ENCODE measurements around the gene HSPB6. TPM values are rescaled to one million over a fixed set of nuclear protein-coding genes. Genes with fewer than 3 reads are reported as not detected.
A peak's percentile ranks its signal among the peaks of the same experiment; 100 is the strongest.
"Not testable (repeated sequence)": the region's sequence is repeated elsewhere in the genome, so short reads cannot be mapped to it uniquely, and the experiment has no call there.

Gene HSPB6, protein sequence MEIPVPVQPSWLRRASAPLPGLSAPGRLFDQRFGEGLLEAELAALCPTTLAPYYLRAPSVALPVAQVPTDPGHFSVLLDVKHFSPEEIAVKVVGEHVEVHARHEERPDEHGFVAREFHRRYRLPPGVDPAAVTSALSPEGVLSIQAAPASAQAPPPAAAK
- under 1 TPM; 0.40 to 0.55 TPM for total RNA-seq

GRCh38 chr19:35756377-35757230, at the start of gene HSPB6:
Gene HSPB6 (minus strand): TSS chr19:35757029. CDS start chr19:35757008, 21 bp downstream.
- no peak for DNase-seq
- peak within 1 kb of the TSS; percentile 92 for H3K27ac Mint-ChIP-seq
- peak within 1 kb of the TSS; percentile 90 for H3K4me3 Mint-ChIP-seq
- H3K9me3 Mint-ChIP-seq = no peaks in the 10 kb centered on the region
- CTCF ChIA-PET = interaction anchor here (0.8 to 1.3 kb wide), 3 partner anchors 9 to 208 kb away, joined by 3 to 4 read pairs (median 4); partner anchors contain the start of genes IGFLR1 and LIN37
- peaks cover 20% of the 10 kb centered on the region for H3K4me1 Mint-ChIP-seq (ENCODE audit: low read depth)
- H3K36me3 Mint-ChIP-seq (ENCODE audit: low read depth) = peaks cover 21% of the 10 kb centered on the region
- peaks cover 8% of the 10 kb centered on the region for H3K27me3 Mint-ChIP-seq (ENCODE audit: low read depth)
- intact Hi-C loops (cut with micrococcal nuclease) = loop anchor here (2.0 kb wide), 1 partner anchor 298 kb away; the partner anchor contains the start of genes THAP8 and WDR62

- H3K27ac Mint-ChIP-seq = no peak overlapping the region
- H3K4me1 Mint-ChIP-seq (ENCODE audit: low read depth) = no peaks in the 10 kb centered on the region
- no peak for DNase-seq
- no peak overlapping the region for H3K4me3 Mint-ChIP-seq
- H3K9me3 Mint-ChIP-seq = no peaks in the 10 kb centered on the region
- intact Hi-C loops (cut with micrococcal nuclease) = no loop called here
- CTCF ChIA-PET = no interaction called here
- H3K27me3 Mint-ChIP-seq (ENCODE audit: low read depth) = peaks cover 2% of the 10 kb centered on the region
- H3K36me3 Mint-ChIP-seq (ENCODE audit: low read depth) = no peaks in the 10 kb centered on the region
Observed at GRCh38 chr19:35806597-35806996, 49.8 kb upstream of the HSPB6 start.

DNA sequence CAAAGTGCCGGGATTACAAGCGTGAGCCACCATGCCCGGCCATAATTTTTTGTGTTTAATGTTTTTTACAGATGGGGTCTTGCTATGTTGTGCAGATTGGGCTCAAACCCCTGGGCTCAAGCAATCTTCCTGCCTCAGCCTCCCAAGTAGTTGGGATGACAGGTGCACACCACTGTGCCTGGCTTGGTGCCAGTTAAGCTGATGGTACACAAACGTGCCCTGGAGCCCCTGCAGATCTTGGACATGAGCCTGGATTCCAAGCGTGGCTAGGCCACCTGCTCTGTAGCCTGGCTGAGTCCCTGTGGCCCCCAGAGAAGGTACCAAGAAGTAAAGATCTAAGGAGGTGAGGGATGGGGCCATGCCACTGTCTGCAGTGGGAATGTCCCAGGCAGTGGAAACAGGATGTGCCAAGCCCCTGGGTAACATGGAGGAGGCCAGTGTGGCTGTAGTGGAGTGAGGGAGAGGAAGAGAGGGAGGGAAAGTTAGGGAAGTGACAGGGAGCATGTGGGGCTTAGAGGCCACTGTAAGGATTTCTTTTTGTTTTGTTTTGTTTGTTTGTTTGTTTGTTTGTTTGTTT, 48.8 kb upstream of the HSPB6 start:
- no peak for DNase-seq
- intact Hi-C loops (cut with micrococcal nuclease) = no loop called here
- CTCF ChIA-PET = no interaction called here
- Mint-ChIP-seq H3K9me3 (no peaks in the 10 kb centered on the region), H3K4me1 (ENCODE audit: low read depth) (no peaks in the 10 kb centered on the region), H3K27me3 (ENCODE audit: low read depth) (peaks cover 2% of the 10 kb centered on the region), H3K27ac (no peak overlapping the region), H3K4me3 (no peak overlapping the region), H3K36me3 (ENCODE audit: low read depth) (no peaks in the 10 kb centered on the region)

DNA sequence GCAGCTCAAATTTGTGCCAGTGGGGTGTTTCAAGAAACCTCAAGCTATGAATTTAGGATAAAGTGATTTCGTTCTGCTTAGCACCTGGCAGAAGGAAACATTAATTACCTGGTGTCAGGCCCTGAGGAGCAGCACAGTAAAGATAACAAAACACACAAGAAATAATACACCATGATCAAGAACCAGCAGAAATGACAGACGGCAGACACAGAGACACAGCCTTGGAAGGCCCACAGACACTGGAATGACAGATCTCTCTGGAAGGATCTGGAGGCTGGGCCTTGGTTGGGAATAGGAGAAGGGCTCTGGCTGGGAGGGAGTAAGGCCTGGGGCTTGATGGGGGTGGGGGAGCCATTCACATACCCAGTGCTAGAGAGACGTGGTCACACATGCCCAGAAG, 45.0 kb upstream of the HSPB6 start:
- peaks cover 5% of the 10 kb centered on the region for H3K4me1 Mint-ChIP-seq (ENCODE audit: low read depth)
- intact Hi-C loops (cut with micrococcal nuclease) = no loop called here
- H3K9me3 Mint-ChIP-seq = no peaks in the 10 kb centered on the region
- DNase-seq = no peak
- peaks cover 16% of the 10 kb centered on the region for H3K27me3 Mint-ChIP-seq (ENCODE audit: low read depth)
- no peaks in the 10 kb centered on the region for H3K36me3 Mint-ChIP-seq (ENCODE audit: low read depth)
- CTCF ChIA-PET = interaction anchor here (0.6 kb wide), 1 partner anchor 160 kb away, joined by 3 read pairs; no protein-coding TSS in a partner anchor
- H3K27ac Mint-ChIP-seq = no peak overlapping the region
- H3K4me3 Mint-ChIP-seq = no peak overlapping the region

DNA sequence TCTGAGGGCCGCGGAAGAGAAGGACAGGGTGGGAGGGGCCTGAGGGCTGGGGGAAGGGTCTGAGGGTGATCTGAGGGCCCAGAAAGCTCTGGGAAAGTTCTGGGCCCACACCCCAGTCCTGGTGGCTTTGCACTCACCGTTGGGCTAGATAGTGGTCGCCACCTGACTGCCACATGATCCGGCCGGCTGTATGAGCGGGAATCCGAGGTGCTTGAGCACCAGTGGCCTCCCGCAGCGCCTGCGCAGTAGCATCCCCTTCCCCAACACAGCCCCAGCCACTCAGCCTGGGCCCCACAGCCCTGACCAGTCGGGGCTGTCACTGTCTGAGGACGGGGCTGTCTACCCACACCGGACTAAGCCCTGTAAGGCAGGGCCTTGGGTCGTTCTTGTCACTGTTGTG, 40.8 kb upstream of the HSPB6 start:
- Mint-ChIP-seq H3K36me3 (ENCODE audit: low read depth) (no peaks in the 10 kb centered on the region), H3K4me1 (ENCODE audit: low read depth) (peaks cover 6% of the 10 kb centered on the region), H3K9me3 (no peaks in the 10 kb centered on the region), H3K27me3 (ENCODE audit: low read depth) (peaks cover 28% of the 10 kb centered on the region), H3K27ac (no peak overlapping the region), H3K4me3 (no peak overlapping the region)
- CTCF ChIA-PET = interaction anchor here (1.0 to 1.6 kb wide), 2 partner anchors 22 to 103 kb away, joined by 3 to 6 read pairs; no protein-coding TSS in a partner anchor
- no peak for DNase-seq
- intact Hi-C loops (cut with micrococcal nuclease) = no loop called here

DNA sequence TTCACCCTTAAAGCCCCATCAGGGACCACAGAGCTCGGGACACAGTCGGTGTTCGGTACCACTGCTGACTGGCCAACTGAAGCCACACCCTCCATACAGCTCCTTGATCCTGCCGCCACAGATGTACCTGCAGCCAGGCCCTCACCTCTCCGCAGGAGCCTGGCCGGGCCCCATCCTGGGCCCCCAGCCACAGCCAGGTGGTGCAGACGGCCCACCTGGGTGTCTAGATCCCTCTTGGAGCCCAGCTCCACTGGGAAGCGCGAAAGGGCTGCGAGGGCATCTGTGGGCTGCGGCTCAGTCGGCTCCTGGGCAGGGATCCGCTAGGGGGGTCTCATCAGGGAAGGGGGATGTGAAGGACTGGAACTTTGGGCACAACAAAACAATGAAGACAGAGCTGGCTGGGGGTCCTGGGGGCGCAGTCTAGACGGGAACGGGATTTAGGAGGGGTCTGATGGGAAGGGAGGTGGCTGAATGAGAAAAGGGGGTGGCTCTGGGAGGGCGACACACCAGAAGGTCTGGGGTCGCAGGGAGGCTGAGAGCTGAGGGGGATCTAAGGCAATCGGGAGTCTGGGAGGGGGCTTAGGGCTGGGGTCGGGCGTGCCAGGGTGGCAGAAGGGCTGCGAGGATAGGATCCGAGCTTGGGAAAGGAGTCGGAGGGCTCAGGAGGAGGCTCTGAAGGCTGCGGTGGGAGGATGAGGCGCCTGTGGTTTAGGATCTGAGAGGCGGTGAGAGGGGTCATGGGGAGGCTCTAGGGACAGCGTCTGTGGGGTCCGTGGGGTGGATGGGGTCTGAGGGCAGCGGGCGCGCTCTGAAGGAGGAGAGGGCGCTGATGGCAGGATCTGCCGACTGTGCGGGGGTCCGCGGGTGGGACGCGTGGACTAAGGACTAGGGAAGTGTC, 40.1 kb upstream of the HSPB6 start:
- CTCF ChIA-PET = interaction anchor here (1.6 kb wide), 1 partner anchor 23 kb away, joined by 6 read pairs; no protein-coding TSS in a partner anchor
- Mint-ChIP-seq H3K27ac (no peak overlapping the region), H3K4me3 (no peak overlapping the region), H3K4me1 (ENCODE audit: low read depth) (peaks cover 6% of the 10 kb centered on the region), H3K27me3 (ENCODE audit: low read depth) (peaks cover 28% of the 10 kb centered on the region), H3K9me3 (no peaks in the 10 kb centered on the region), H3K36me3 (ENCODE audit: low read depth) (no peaks in the 10 kb centered on the region)
- intact Hi-C loops (cut with micrococcal nuclease) = no loop called here
- no peak for DNase-seq

- intact Hi-C loops (cut with micrococcal nuclease); CTCF ChIA-PET; H3K36me3 Mint-ChIP-seq (ENCODE audit: low read depth); H3K27ac Mint-ChIP-seq; H3K9me3 Mint-ChIP-seq; DNase-seq; H3K4me1 Mint-ChIP-seq (ENCODE audit: low read depth); H3K4me3 Mint-ChIP-seq: not testable (repeated sequence)
- H3K27me3 Mint-ChIP-seq (ENCODE audit: low read depth) = peaks cover 28% of the 10 kb centered on the region
Observed at GRCh38 chr19:35795564-35795963, 38.7 kb upstream of the HSPB6 start.

DNA sequence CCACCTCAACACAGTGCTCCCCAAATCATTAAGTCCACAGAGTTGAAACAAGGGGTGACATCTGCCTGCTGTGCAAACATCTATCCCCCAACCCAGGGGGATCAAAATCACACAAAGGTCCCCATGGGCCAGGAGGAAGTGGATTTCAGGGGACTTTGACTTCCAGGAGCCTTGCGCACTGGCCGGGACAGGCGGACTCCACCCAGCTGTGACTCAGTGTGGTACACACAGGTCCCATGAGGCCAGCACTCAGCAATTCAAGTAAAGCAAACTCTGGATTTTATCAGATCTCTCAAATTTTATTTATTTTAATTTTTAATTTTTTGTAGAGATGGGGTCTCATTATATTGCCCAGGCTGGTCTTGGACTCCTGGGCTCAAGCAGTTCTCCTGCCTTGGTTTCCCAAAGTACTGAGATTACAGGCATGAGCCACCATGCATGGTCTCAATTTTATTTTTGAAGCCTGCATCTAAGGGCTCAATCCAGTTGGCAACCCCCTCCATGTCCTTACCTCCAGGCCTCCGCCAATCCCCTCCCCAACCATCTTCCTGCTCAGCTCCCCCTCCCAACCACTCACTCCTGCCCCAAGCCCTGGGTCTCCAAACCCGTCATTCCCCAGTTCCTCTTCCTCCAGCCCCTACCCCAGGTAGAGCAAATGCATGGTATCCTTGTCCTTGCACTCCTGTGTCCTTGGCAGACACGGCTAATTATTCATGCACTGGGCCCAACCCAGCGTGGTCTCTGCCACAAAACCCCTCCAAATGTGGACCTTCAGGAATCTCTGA, 36.7 kb upstream of the HSPB6 start:
- DNase-seq = no peak
- no peaks in the 10 kb centered on the region for H3K36me3 Mint-ChIP-seq (ENCODE audit: low read depth)
- peaks cover 6% of the 10 kb centered on the region for H3K4me1 Mint-ChIP-seq (ENCODE audit: low read depth)
- intact Hi-C loops (cut with micrococcal nuclease) = no loop called here
- no peak overlapping the region for H3K4me3 Mint-ChIP-seq
- H3K27ac Mint-ChIP-seq = no peak overlapping the region
- H3K27me3 Mint-ChIP-seq (ENCODE audit: low read depth) = peaks cover 28% of the 10 kb centered on the region
- CTCF ChIA-PET = no interaction called here
- no peaks in the 10 kb centered on the region for H3K9me3 Mint-ChIP-seq

DNA sequence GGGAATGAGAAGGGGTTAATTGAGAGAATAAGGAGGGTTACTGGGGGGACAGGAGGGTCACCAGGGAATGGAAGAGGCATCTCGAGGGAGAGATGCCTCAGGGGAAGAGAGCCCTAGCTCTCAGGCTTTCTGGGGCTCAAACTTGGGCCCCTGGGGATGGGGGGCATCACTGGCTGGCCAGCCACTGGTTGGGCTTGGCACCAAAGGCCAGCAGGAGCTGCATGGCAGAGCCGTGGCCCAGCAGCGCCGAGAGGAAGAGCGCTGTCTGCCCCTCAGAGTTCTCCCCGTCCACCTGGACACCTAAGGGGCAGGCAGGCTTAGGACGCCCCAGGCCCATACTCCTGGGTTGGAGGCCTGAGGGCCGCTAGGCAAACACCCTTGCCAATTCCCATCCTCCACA, 36.1 kb upstream of the HSPB6 start:
- no peaks in the 10 kb centered on the region for H3K36me3 Mint-ChIP-seq (ENCODE audit: low read depth)
- no peak overlapping the region for H3K27ac Mint-ChIP-seq
- H3K4me1 Mint-ChIP-seq (ENCODE audit: low read depth) = peaks cover 6% of the 10 kb centered on the region
- DNase-seq = no peak
- CTCF ChIA-PET = no interaction called here
- no peak overlapping the region for H3K4me3 Mint-ChIP-seq
- no peaks in the 10 kb centered on the region for H3K9me3 Mint-ChIP-seq
- intact Hi-C loops (cut with micrococcal nuclease) = no loop called here
- H3K27me3 Mint-ChIP-seq (ENCODE audit: low read depth) = peaks cover 23% of the 10 kb centered on the region

DNA sequence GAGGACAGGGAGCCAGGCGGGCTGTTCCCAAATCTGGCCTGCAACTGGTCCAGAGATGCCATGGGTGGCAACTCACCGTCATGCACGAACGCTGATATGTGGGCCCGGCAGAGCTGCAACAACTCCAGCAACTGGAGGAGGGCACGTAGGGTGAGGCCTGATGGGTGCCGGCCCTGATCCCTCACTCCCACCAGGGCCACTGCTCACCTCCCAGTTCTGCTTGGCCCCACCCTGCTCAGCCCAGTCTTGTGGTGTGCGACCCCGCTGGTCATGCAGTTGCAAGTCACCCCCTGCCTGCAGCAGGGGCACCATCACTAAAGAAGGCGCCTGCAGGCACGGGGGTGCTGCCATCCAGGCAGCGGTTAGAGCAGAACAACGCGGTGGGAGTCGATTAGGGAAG, 35.5 kb upstream of the HSPB6 start:
- H3K4me1 Mint-ChIP-seq (ENCODE audit: low read depth) = peaks cover 5% of the 10 kb centered on the region
- CTCF ChIA-PET = no interaction called here
- H3K27me3 Mint-ChIP-seq (ENCODE audit: low read depth) = peaks cover 19% of the 10 kb centered on the region
- no peak overlapping the region for H3K27ac Mint-ChIP-seq
- H3K36me3 Mint-ChIP-seq (ENCODE audit: low read depth) = no peaks in the 10 kb centered on the region
- intact Hi-C loops (cut with micrococcal nuclease) = no loop called here
- H3K9me3 Mint-ChIP-seq = no peaks in the 10 kb centered on the region
- no peak overlapping the region for H3K4me3 Mint-ChIP-seq
- no peak for DNase-seq

DNA sequence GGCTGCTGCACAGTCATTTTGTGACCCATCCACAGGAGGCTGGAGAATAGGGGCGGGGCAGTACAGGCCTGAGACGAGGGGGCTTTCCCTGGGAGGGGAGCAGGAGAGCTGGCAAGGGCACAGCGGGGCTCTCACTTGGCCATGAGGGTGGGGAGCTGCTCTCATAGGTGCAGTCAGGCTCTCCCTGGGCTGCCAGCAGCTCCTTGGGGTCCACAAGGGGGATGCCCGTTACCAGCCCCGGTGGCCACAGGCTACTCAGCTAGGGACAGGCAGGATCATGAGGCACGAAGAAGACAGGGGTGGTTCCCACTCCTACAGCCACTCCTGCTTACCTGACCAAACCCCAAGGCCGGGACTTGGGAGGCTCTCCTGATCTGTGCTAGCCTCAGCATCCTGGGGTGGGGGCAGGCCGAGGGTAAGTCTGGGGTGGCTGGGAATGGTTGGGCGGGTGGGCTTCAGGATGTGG, 35.0 kb upstream of the HSPB6 start:
- DNase-seq = no peak
- Mint-ChIP-seq H3K4me1 (ENCODE audit: low read depth) (peaks cover under 1% of the 10 kb centered on the region), H3K27ac (no peak overlapping the region), H3K4me3 (no peak overlapping the region), H3K9me3 (no peaks in the 10 kb centered on the region), H3K27me3 (ENCODE audit: low read depth) (peaks cover 14% of the 10 kb centered on the region), H3K36me3 (ENCODE audit: low read depth) (no peaks in the 10 kb centered on the region)
- CTCF ChIA-PET = no interaction called here
- intact Hi-C loops (cut with micrococcal nuclease) = no loop called here
